ENCODE measurements around the gene IFITM10. TPM values are rescaled to one million over a fixed set of nuclear protein-coding genes. Genes with fewer than 3 reads are reported as not detected.

Gene IFITM10
- total RNA-seq, 1 experiment from 2014 or later, result 0.18 TPM

- H3K4me3 ChIP-seq, result no peak overlapping the region
- H3K36me3 ChIP-seq, result no peaks in the 10 kb centered on the region; the same call in 1 of the 2 replicates
- no peaks in the 10 kb centered on the region for H3K27me3 ChIP-seq
- peaks cover 27% of the 10 kb centered on the region for H3K4me1 ChIP-seq
- H3K9me3 ChIP-seq (replicated peaks), result no peaks in the 10 kb centered on the region
- no peak overlapping the region for H3K27ac ChIP-seq
- no peak for DNase-seq
Measured at GRCh38 chr11:1754376-1755150, 4.2 kb upstream of the IFITM10 start.

DNA sequence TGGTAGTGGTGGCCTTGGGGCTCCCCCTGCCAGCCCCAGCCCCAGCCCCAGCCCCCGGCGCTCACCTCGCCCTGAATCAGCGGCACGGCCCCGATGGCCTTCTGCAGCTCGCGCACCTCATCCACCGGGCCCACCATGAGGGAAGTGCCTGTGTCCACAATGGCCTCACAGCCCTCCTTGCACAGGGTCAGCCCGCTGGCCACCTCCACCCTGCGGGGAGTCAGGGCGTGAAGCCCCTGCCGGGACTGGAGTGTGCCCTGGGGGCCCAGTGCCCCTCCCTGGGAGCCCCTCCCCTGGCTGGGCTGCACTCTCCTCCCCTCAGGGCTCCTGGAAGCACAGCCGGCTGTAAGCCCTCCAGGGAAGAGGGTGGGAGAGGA lies 3.5 kb upstream of the IFITM10 start:
- peaks cover 27% of the 10 kb centered on the region for H3K4me1 ChIP-seq
- no peaks in the 10 kb centered on the region for H3K9me3 ChIP-seq (replicated peaks)
- no peak for DNase-seq
- no peak overlapping the region for H3K27ac ChIP-seq
- no peaks in the 10 kb centered on the region for H3K36me3 ChIP-seq
- H3K4me3 ChIP-seq, result no peak overlapping the region
- H3K27me3 ChIP-seq, result no peaks in the 10 kb centered on the region

- Histone ChIP-seq H3K27me3 (no peaks in the 10 kb centered on the region), H3K27ac (no peak overlapping the region), H3K9me3 (replicated peaks) (no peaks in the 10 kb centered on the region), H3K4me1 (peaks cover 27% of the 10 kb centered on the region), H3K4me3 (no peak overlapping the region), H3K36me3 (no peaks in the 10 kb centered on the region)
- DNase-seq, result no peak
Measured at GRCh38 chr11:1753229-1753928, 3.0 kb upstream of the IFITM10 start.

DNA sequence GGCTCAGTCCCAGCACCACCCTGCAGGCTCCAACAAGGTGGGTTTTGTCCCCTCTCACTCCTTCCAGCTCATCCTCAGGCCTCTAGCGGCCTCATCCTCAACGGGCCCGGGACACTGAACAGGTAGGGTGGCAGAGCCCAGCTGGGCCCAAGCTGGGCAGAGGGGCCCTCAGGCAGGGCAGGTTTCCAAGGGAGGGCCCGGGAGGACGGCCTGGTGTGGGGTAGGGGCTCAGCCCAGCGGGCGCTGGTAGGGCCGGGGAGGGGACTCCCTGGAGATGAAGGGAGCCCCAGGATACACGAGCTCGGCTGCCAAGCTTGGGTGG lies 2.5 kb upstream of the IFITM10 start:
- Histone ChIP-seq H3K27ac (peak overlapping the region; percentile 39), H3K9me3 (replicated peaks) (no peaks in the 10 kb centered on the region), H3K36me3 (no peaks in the 10 kb centered on the region), H3K4me1 (peaks cover 27% of the 10 kb centered on the region), H3K4me3 (no peak overlapping the region), H3K27me3 (no peaks in the 10 kb centered on the region)
- no peak for DNase-seq

DNA sequence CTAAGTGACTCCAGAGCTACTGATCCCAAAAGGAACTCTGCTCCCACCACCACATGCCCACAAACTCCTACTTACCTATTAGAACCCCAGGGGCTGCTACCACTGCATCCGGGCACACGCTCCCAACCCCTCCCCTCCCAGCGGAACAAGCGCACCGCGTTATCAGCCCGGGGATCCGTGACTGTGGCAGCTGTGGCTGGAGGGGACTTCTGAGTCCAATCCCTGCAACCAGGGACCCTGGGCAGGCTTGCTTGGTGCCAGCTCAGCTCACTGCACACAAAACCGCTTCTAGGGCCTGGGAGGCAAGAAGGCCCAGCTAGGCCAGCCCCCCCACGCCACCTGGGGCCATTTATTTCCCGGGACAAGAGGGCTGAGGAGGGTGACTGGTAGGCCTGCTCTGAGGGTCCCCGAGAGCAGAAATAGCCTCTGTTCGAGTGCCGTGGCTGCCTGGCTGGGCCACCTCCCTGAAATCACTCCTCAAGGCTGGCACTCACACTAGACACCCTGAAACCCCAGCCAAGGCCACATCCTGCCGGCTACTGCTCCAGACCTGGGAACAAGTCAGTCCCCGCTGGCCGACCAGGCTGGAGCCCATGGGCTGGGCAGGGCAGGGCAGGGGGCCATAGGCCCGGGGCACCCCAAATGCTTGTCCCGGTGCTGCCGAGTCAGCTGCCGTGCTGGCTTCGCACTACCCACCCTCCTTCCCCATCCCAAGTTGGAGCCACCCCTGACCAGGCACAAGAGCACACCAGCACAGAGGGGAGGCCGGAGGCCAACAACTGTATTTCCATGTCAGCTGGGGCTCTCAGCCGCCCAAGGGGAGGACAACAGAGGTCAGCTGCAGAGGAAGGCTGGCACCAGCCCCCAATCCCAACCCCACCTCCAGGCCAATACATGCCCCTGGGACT lies 1.9 kb upstream of the IFITM10 start:
- H3K4me1 ChIP-seq, result peaks cover 27% of the 10 kb centered on the region
- DNase-seq, result peak; percentile 83 to 89
- H3K27me3 ChIP-seq, result no peaks in the 10 kb centered on the region
- no peak overlapping the region for H3K4me3 ChIP-seq
- H3K9me3 ChIP-seq (replicated peaks), result no peaks in the 10 kb centered on the region
- no peaks in the 10 kb centered on the region for H3K36me3 ChIP-seq
- peak overlapping the region; percentile 39 for H3K27ac ChIP-seq

DNA sequence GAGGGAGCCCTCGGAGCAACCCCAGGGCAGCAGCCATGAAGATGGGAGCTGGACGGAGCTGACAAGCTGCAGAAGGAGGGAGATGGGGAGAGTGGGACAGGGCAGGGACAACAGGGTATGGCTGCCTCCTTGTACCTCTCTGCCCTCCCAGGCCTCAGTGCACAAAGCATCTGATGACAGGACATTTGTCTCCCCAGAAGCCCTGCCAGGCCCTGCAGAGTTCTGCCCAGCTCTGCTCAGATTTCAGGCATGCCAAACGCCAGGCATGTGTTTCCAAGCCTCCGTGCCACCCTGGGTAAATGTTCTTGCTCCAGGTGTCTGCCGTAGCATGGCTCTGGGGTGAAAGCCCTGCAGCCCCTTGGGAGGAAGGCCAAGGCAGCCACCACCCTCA lies 1.1 kb upstream of the IFITM10 start:
- peak overlapping the region; percentile 3; the same call in 1 of the 2 replicates for H3K27ac ChIP-seq
- DNase-seq, result no peak
- H3K4me3 ChIP-seq, result no peak overlapping the region
- H3K27me3 ChIP-seq, result no peaks in the 10 kb centered on the region
- peaks cover 27% of the 10 kb centered on the region for H3K4me1 ChIP-seq
- no peaks in the 10 kb centered on the region for H3K9me3 ChIP-seq (replicated peaks)
- no peaks in the 10 kb centered on the region for H3K36me3 ChIP-seq

DNA sequence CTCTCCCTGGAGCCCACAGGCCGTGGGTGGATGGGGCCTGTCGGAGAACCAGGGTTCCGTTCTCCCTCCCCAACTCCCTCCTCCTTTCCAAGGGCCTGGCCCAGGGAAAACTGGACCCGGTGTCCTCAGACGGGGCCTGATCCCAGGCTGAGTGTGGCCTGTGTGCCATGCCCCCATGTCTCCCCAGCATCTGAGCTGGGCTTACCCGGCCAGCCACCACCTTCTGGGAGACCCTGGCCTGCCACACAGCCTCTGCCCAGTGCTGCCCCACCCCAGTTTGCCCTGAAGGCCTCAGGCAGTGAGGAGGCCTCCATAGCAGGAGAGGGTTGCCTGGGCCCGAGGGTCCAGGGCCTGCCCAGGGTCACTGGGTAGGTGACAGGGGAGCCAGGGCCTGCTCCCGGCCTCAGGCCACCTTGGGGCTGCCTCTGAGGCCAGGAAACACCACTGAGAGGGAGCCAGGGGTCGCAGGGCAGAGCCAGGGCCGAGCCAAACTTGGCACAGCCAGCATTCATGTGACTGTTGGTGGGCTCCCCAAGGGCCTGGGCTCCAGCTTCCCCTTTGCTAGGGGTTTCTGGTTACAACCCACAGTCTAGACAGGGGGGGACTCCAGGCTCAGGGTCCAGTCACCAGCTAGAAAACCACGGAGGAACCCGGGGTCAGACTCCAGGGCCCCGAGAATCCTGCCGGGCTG lies 590 bp upstream of the IFITM10 start:
- peak; percentile 28 to 36 for DNase-seq
- Histone ChIP-seq H3K36me3 (no peaks in the 10 kb centered on the region), H3K9me3 (replicated peaks) (no peaks in the 10 kb centered on the region), H3K4me1 (peaks cover 27% of the 10 kb centered on the region), H3K4me3 (no peak overlapping the region), H3K27me3 (no peaks in the 10 kb centered on the region), H3K27ac (peak overlapping the region; percentile 12; the same call in 1 of the 2 replicates)

DNA sequence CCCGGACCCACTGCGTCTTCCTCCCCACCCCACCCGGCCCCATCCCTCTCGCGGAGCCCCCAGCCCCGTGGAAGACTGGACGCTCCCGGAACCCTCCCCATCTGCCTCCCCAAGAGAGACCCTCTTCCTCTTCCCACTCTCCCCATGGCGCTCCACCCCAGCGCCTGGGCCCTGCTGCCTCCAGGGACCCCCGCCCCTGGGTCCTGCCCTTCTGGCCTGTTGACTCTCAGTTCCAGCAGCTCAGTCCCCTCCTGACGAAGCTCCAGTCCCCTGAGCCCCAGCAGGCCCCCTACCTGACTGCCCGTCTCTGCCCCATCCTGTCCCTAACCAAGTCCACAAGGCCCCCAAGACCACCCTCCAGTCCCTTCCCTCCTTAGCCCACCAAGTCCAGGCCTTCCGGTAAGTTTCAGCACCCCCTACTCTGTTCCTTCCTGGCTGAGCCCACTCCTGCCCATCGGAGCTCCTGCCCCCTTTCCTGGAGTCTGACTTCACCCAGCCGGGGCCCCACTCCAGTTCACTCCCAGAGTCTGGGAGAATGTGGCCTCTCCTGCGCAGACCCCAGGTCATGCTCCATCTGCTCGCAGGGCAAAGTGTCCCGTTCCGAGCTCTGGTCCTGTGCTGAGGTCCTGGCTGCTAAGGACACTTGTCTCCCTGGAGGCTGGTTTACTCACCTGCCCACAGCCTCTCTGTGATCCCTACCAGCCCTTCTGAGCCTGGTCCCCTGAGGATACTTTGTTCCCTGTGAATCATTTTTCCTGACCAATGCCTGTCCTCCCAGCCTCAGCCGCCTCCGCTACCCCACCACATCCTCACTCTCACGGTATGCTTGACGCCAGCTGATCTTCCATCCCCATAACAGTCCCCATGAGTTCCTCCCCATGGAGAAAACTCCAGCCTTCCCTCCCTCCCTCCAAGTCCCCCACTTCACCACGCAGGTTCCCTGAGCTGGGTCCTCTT lies 722 bp downstream of the IFITM10 start:
- Histone ChIP-seq H3K4me1 (peaks cover 27% of the 10 kb centered on the region), H3K9me3 (replicated peaks) (no peaks in the 10 kb centered on the region), H3K4me3 (no peak overlapping the region), H3K36me3 (no peaks in the 10 kb centered on the region), H3K27me3 (no peaks in the 10 kb centered on the region), H3K27ac (no peak overlapping the region)
- peak in 1 of 2 experiments; percentile 39 for DNase-seq

GRCh38 chr11:1748636-1749394 lies 1.6 kb downstream of the IFITM10 start:
- H3K4me1 ChIP-seq, result peaks cover 27% of the 10 kb centered on the region
- H3K27me3 ChIP-seq, result no peaks in the 10 kb centered on the region
- no peak for DNase-seq

DNA sequence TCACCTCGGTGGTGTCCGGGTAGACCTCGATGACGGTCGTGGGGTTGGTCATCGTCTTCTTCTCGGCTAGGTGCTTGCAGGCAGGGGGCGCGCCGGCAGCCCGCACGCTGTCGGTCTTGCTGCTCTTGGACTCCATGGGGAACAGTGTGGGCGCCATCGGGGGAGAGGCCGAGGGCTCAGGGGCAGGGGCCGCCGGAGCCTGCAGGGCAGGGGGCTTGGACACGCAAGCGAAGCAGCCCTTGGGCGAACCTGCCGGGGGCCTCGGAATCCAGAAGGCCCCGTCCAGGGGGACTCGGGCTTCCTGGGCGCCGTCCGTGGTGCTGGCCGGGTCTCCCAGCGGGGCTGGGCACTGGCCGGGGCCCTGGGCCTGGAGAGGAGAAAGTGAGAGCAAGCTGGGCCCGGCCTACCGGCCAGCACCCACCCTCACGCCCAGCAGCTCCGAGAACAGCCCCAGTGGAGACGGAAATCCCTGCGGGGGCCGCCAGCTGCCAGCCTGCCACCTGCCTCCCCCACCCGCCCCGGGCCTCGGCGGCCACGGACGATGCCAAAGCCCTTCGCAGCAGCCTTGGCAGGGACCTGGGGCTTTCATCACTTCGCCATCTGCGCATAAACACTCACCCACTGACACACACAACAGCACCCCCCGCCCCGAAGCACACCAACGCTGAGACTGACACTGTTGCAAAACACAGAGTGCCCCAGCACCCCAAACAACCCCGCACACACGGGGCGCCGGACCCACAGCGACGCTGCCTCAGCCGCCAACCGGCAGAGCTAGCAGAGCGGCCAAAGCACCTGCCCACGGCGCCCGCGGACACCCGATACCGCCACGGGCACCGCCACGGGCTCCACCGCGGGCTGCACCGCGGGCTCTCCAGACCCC lies 2.4 kb downstream of the IFITM10 start:
- Histone ChIP-seq H3K27ac (no peak overlapping the region), H3K4me3 (no peak overlapping the region)

More at GRCh38 chr11:1748636-1749394, 1.6 kb downstream of the IFITM10 start:
- H3K36me3 ChIP-seq, result no peaks in the 10 kb centered on the region
- no peak overlapping the region for H3K27ac ChIP-seq
- H3K9me3 ChIP-seq (replicated peaks), result no peaks in the 10 kb centered on the region
- H3K4me3 ChIP-seq, result no peak overlapping the region

DNA sequence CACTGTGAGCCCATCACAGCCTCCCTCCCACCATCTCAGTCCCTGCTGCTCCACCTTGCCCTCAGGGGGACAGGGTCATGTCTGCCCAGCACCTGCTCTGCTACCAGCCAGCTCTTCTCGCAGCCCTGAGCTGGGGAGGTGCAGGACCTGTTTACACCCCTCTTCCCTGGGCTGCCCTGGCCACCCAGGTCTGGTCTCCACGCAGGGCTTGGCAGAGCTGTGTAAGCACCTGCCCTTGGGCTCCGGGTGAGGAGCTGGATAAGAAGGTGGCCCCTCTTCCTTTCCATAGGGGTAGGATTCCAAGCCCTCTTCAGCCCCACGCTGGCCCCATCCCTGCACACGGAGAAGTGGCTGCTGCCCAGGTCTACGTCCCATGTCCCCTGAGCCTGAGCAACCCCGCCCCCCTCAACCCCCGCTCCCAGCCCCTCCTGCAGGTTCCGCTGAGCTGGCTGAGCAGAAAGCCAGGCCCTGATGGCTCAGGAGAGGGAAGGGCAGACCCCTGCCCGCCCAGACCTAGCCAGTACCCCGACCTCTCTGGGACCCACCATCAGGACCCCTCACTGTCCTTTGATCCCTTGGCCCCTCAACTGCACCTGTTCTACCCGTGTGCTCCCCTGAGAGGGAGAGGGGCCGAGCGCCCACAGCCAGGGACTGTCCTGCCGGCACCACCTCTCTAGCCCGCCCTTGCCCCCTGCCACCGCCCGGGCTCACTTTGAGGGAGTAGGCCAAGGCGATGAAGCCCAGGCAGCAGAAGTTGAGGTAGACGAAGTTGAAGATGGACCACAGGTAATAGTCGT lies 3.2 kb downstream of the IFITM10 start:
- Histone ChIP-seq H3K4me3 (no peak overlapping the region), H3K27ac (no peak overlapping the region), H3K36me3 (no peaks in the 10 kb centered on the region), H3K4me1 (peaks cover 20% of the 10 kb centered on the region), H3K27me3 (no peaks in the 10 kb centered on the region), H3K9me3 (replicated peaks) (no peaks in the 10 kb centered on the region)
- no peak for DNase-seq

More for the DNA sequence above, 2.4 kb downstream of the IFITM10 start:
- no peaks in the 10 kb centered on the region for H3K9me3 ChIP-seq (replicated peaks)
- H3K4me1 ChIP-seq, result peaks cover 27% of the 10 kb centered on the region
- no peaks in the 10 kb centered on the region for H3K36me3 ChIP-seq
- DNase-seq, result no peak
- no peaks in the 10 kb centered on the region for H3K27me3 ChIP-seq

DNA sequence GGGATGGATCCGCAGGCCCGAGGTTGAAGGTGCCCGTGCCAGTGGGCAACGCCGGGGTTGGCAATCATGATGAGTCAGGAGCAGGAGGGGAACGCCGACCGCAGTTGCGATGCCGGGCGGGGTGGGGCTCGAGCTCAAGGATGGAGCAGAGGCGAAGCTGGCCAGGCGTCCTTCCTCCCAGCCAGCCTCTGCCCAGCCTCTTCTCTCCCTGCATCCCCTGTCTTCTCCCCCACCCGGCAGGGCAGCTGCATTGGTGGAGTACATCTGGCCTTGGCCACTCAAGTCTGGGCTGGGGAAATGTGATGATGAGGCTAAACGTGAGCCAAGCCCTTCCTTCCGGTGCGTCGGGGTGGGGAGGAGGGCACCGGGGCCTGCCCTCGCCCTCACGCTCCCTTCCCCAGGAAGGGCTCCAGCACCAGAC lies 3.9 kb downstream of the IFITM10 start:
- Histone ChIP-seq H3K27ac (no peak overlapping the region), H3K9me3 (replicated peaks) (no peaks in the 10 kb centered on the region), H3K4me1 (peaks cover 13% of the 10 kb centered on the region), H3K36me3 (no peaks in the 10 kb centered on the region), H3K27me3 (no peaks in the 10 kb centered on the region), H3K4me3 (no peak overlapping the region)
- no peak for DNase-seq
